Adrenal gland (tissue), 5 donors: Measurements from ENCODE around the gene TOP2A.
"Not testable (repeated sequence)": the region's sequence is repeated elsewhere in the genome, so short reads cannot be mapped to it uniquely, and the experiment has no call there.

Source experiments
- CTCF ChIP-seq, 6 experiments: fragments of 450-650 bp in 4 of 6; fragments of 200-600 bp in 2 of 6; sonication (generic) in 1 of 6; IDR thresholded peaks; 1 replicate in 5 of 6; 2 replicates in 1 of 6; pipeline versions ENCODE4 v1.5.1 to v1.8.0; 2016 to 2021; ENCODE audit warnings: antibody characterized with exemption in 6 of 6, mild to moderate bottlenecking in 2 of 6, moderate library complexity in 1 of 6
- POLR2A ChIP-seq, 2 donors: fragments of 450-650 bp; IDR thresholded peaks; one replicate each; pipeline ENCODE4 v1.6.1; 2017; ENCODE audit warnings: antibody characterized with exemption in 2 of 2, mild to moderate bottlenecking in 2 of 2, moderate library complexity in 1 of 2
- donor health status: DM: no; HTN: no; CAD: no.

- not testable (repeated sequence) for TF ChIP-seq POLR2A, CTCF (IDR thresholded peaks at IDR 0.05)
Measured at GRCh38 chr17:40367728-40368127, 50.0 kb downstream of the TOP2A start.
